AG04450 (cell line): ENCODE measurements around the gene RFX1. TPM values are rescaled to one million over a fixed set of nuclear protein-coding genes. Genes with fewer than 3 reads are reported as not detected.

ENCODE experiments used
- CTCF ChIA-PET: fragments of 300-600, 350-600 bp; formaldehyde crosslinking; extraction: SDS; loops from one replicate; lab custom pipeline; 2022; ENCODE audit warnings: antibody characterized with exemption, inconsistent platforms; lab: Charles Lee
- POLR2A ChIA-PET: fragments of 350-600 bp; formaldehyde crosslinking; extraction: SDS; loops from one replicate; lab custom pipeline; 2021; ENCODE audit warnings: antibody characterized with exemption, inconsistent platforms; lab: Yijun Ruan, JAX
- DNase-seq: peaks from one replicate; pipeline ENCODE4 v3.0.0-alpha.2; 2011; ENCODE audit warnings: low read depth, low spot score
- H3K27ac ChIP-seq: one replicate; pipeline ENCODE4 v1.5.1; 2012; ENCODE audit warnings: low read depth, low read length, control low read depth
- H3K27me3 ChIP-seq: one replicate; pipeline ENCODE4 v1.6.0; 2012; ENCODE audit warnings: low read length; ENCODE audit not compliant: control insufficient read depth, insufficient read depth
- H3K4me3 ChIP-seq: 2 replicates; pipeline ENCODE4 v1.5.1; 2011; ENCODE audit warnings: mild to moderate bottlenecking, low read depth, low read length, control low read depth
- H3K9me3 ChIP-seq: 2 replicates; pipeline ENCODE4 v1.5.1; 2012; ENCODE audit warnings: low read length; ENCODE audit not compliant: control insufficient read depth, insufficient read depth
- polyA plus RNA-seq: library from polyadenylated mRNA; depleted of rRNA; stranded (reverse); fragments of >200 nt; gene quantifications from 2 replicates; pipeline ENCODE4 v1.2.3, GENCODE V29; 2011
- TF ChIP-seq, protein P1 (sequence below): IDR thresholded peaks from 2 replicates; pipeline ENCODE4 v1.5.1; 2011; ENCODE audit warnings: low read depth, low read length, control low read depth, inconsistent platforms

The RFX1 gene
- polyA plus RNA-seq, 1 experiment = 0.38 TPM

GRCh38 chr19:13920940-13921747 lies 85.0 kb downstream of the RFX1 start:
- H3K4me3 ChIP-seq = no peak overlapping the region
- H3K27ac ChIP-seq = no peak overlapping the region
- peaks cover 11% of the 10 kb centered on the region for H3K9me3 ChIP-seq
- DNase-seq = no peak
- ChIA-PET POLR2A (interaction anchor here (1.1 kb wide), 1 partner anchor 17 kb away, joined by 4 read pairs; the partner anchor contains the start of gene PODNL1), CTCF (interaction anchor here (0.6 to 1.8 kb wide), 3 partner anchors 40 to 154 kb away, joined by 3 to 4 read pairs (median 3); no protein-coding TSS in a partner anchor)
- TF ChIP-seq, protein P1, sequence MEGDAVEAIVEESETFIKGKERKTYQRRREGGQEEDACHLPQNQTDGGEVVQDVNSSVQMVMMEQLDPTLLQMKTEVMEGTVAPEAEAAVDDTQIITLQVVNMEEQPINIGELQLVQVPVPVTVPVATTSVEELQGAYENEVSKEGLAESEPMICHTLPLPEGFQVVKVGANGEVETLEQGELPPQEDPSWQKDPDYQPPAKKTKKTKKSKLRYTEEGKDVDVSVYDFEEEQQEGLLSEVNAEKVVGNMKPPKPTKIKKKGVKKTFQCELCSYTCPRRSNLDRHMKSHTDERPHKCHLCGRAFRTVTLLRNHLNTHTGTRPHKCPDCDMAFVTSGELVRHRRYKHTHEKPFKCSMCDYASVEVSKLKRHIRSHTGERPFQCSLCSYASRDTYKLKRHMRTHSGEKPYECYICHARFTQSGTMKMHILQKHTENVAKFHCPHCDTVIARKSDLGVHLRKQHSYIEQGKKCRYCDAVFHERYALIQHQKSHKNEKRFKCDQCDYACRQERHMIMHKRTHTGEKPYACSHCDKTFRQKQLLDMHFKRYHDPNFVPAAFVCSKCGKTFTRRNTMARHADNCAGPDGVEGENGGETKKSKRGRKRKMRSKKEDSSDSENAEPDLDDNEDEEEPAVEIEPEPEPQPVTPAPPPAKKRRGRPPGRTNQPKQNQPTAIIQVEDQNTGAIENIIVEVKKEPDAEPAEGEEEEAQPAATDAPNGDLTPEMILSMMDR = no peak
- H3K27me3 ChIP-seq = no peaks in the 10 kb centered on the region

- peaks cover 11% of the 10 kb centered on the region for H3K9me3 ChIP-seq
- TF ChIP-seq, protein P1 = no peak
- ChIA-PET CTCF (interaction anchor here (1.2 to 1.8 kb wide), 2 partner anchors 128 to 155 kb away, joined by 3 read pairs; no protein-coding TSS in a partner anchor), POLR2A (interaction anchor here (1.1 kb wide), 1 partner anchor 18 kb away, joined by 4 read pairs; the partner anchor contains the start of gene PODNL1)
- no peak overlapping the region for H3K4me3 ChIP-seq
- H3K27me3 ChIP-seq = no peaks in the 10 kb centered on the region
- no peak for DNase-seq
- no peak overlapping the region for H3K27ac ChIP-seq
Measured at GRCh38 chr19:13920524-13920923, 85.6 kb downstream of the RFX1 start.

DNA sequence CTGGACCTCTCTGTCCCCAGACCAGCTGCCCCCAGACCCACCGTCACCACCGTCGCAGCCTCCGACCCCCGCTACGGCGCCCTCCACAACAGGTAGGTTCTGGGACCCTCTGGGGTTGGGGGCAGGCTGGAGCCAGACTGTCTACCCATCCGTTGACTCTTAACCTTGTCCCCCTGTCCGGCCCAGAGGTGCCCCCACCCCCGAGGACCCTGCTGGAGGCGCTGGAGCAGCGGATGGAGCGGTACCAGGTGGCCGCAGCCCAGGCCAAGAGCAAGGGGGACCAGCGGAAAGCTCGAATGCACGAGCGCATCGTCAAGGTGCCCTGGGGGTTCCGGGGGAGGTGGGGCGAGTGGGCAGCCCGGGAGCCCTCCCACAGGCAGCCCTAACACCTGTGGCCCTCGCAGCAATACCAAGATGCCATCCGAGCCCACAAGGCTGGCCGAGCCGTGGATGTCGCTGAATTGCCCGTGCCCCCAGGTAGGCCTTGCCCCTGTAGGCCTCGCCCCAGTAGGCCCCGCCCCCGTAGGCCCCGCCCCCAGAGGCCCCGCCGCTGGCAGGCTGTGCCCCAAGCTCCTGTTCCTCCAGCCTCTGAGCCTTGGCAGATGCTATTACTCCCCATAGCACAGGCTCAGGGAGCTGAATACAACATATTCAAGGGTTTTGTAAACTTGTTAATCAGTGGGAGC lies 87.3 kb downstream of the RFX1 start:
- Histone ChIP-seq H3K27ac (no peak overlapping the region), H3K27me3 (no peaks in the 10 kb centered on the region), H3K4me3 (no peak overlapping the region), H3K9me3 (peaks cover 11% of the 10 kb centered on the region)
- no peak for DNase-seq
- POLR2A ChIA-PET = interaction anchor here (0.7 kb wide), 1 partner anchor 12 kb away, joined by 5 read pairs; no protein-coding TSS in a partner anchor
- TF ChIP-seq, protein P1 = no peak
- CTCF ChIA-PET = no interaction called here

DNA sequence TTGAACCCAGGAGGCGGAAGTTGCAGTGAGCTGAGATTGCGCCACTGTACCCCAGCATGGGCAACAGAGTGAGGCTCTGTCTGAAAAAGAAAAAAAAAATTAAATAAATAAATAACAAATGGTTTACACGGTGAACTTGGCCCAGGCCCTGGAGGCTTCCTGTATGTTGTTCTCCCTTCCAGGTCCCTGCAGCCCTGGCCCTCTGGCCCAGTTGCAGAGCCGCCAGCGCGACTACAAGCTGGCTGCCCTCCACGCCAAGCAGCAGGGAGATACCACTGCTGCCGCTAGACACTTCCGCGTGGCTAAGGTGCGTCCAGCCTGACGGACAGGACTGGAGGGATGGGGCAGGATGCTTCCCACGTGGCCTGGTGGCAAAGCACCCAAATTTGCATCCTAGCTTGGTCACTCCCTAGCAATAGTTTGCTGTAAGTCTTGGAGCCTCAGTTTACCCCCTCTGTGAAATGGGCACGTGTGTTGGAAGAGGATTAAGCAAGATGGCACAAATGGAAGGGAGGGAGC lies 88.2 kb downstream of the RFX1 start:
- ChIA-PET CTCF (no interaction called here), POLR2A (no interaction called here)
- TF ChIP-seq, protein P1 = no peak
- Histone ChIP-seq H3K27ac (no peak overlapping the region), H3K4me3 (no peak overlapping the region), H3K27me3 (no peaks in the 10 kb centered on the region), H3K9me3 (peaks cover 11% of the 10 kb centered on the region)
- no peak for DNase-seq
